Progenitor cell of endocrine pancreas (in vitro differentiated cells): ENCODE results near the gene FOXP1. TPM values are rescaled to one million over a fixed set of nuclear protein-coding genes. Genes with fewer than 3 reads are reported as not detected.

Experiments used
- DNase-seq: peaks from one replicate; pipeline ENCODE4 v3.0.0; 2021; ENCODE audit warnings: low spot score; ENCODE audit not compliant: unreplicated experiment
- H3K27ac Mint-ChIP-seq: 2 replicates; pipeline ENCODE4 v1.8.0; 2021; ENCODE audit warnings: mild to moderate bottlenecking, moderate library complexity, mixed read lengths
- H3K27me3 Mint-ChIP-seq: 2 replicates; pipeline ENCODE4 v1.8.0; 2021; ENCODE audit warnings: mixed read lengths
- H3K36me3 Mint-ChIP-seq: 2 replicates; pipeline ENCODE4 v1.8.0; 2022; ENCODE audit warnings: mixed read lengths; ENCODE audit not compliant: insufficient read depth
- H3K4me1 Mint-ChIP-seq: 2 replicates; pipeline ENCODE4 v1.8.0; 2021; ENCODE audit warnings: low read depth, mixed read lengths
- H3K4me3 Mint-ChIP-seq: 2 replicates; pipeline ENCODE4 v1.8.0; 2021; ENCODE audit warnings: low read depth, mild to moderate bottlenecking, moderate library complexity, mixed read lengths
- H3K9me3 Mint-ChIP-seq: 2 replicates; pipeline ENCODE4 v1.8.0; 2021; ENCODE audit warnings: low read depth, mixed read lengths
- CTCF ChIP-seq: fragments of 200-600 bp; sonication (generic); IDR thresholded peaks from one replicate; pipeline ENCODE4 v1.5.0; 2021; ENCODE audit warnings: antibody characterized with exemption, mild to moderate bottlenecking; ENCODE audit not compliant: unreplicated experiment
- total RNA-seq: library from RNA; stranded (reverse); gene quantifications from 2 replicates; pipeline ENCODE4 v1.2.1, GENCODE V29; 2021

The FOXP1 gene
- total RNA-seq, 1 donor from 2014 or later: 242 TPM

- H3K27me3 Mint-ChIP-seq: no peaks in the 10 kb centered on the region
- TF ChIP-seq CTCF: no peak
- H3K27ac Mint-ChIP-seq: peak overlapping the region; percentile 8
- H3K9me3 Mint-ChIP-seq: no peaks in the 10 kb centered on the region
- H3K4me3 Mint-ChIP-seq: peak overlapping the region; percentile 27
- peaks cover 57% of the 10 kb centered on the region for H3K4me1 Mint-ChIP-seq
- H3K36me3 Mint-ChIP-seq: no peaks in the 10 kb centered on the region
- no peak for DNase-seq
Measured at GRCh38 chr3:71062037-71062932, 521.2 kb downstream of the FOXP1 start.

DNA sequence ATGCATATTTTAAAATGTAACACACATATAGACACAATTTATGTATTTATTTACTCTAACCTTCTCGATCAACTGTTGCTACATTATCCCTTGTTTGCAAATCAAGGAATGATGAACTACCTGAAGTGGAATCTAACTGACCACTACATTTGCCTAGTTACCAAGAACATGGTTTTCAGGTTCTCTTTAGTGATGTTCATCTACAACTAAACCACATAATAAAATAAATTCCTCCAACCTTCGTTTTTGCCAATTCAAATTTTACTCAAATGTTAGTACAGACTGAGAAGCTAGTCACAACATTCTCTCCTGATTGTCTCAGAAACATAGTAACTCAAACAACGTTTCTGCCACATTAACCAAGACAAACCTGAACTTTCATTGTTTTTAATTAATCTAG is 521.9 kb downstream of the FOXP1 start:
- TF ChIP-seq CTCF: no peak
- H3K4me3 Mint-ChIP-seq: peak overlapping the region; percentile 22
- DNase-seq: no peak
- H3K36me3 Mint-ChIP-seq: no peaks in the 10 kb centered on the region
- H3K4me1 Mint-ChIP-seq: peaks cover 56% of the 10 kb centered on the region
- H3K27me3 Mint-ChIP-seq: no peaks in the 10 kb centered on the region
- H3K9me3 Mint-ChIP-seq: no peaks in the 10 kb centered on the region
- H3K27ac Mint-ChIP-seq: no peak overlapping the region

DNA sequence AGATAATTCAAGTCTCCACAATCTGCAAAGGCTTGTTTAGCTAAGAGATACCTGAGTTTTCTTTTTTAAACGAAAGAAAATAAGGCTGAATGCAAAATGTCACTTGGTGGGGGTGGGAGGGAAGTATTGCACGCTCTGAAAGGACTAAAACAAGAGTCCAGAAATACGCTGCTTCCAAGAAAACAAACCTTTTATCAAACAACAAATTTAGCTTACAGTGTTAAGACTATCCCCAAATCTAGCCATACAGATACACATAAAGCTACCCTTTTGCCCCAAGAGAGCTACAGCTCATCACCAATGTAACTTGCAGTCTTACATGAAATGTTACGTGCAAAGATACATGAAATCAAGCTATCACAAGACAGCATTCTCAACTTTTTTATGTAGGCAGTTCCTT is 522.5 kb downstream of the FOXP1 start:
- DNase-seq: no peak
- H3K36me3 Mint-ChIP-seq: no peaks in the 10 kb centered on the region
- peaks cover 54% of the 10 kb centered on the region for H3K4me1 Mint-ChIP-seq
- H3K27me3 Mint-ChIP-seq: no peaks in the 10 kb centered on the region
- H3K4me3 Mint-ChIP-seq: peak overlapping the region; percentile 8
- H3K9me3 Mint-ChIP-seq: no peaks in the 10 kb centered on the region
- H3K27ac Mint-ChIP-seq: peak overlapping the region; percentile 38
- no peak for TF ChIP-seq CTCF

- Mint-ChIP-seq H3K27me3 (no peaks in the 10 kb centered on the region), H3K9me3 (no peaks in the 10 kb centered on the region), H3K4me1 (peaks cover 56% of the 10 kb centered on the region), H3K36me3 (no peaks in the 10 kb centered on the region), H3K4me3 (no peak overlapping the region), H3K27ac (no peak overlapping the region)
- DNase-seq: no peak
- no peak for TF ChIP-seq CTCF
Measured at GRCh38 chr3:71060536-71060935, 523.0 kb downstream of the FOXP1 start.

- no peaks in the 10 kb centered on the region for H3K27me3 Mint-ChIP-seq
- no peak overlapping the region for H3K4me3 Mint-ChIP-seq
- peaks cover 9% of the 10 kb centered on the region for H3K36me3 Mint-ChIP-seq
- no peak for TF ChIP-seq CTCF
- peak overlapping the region; percentile 80 for H3K27ac Mint-ChIP-seq
- no peak for DNase-seq
- H3K9me3 Mint-ChIP-seq: no peaks in the 10 kb centered on the region
- peaks cover 80% of the 10 kb centered on the region for H3K4me1 Mint-ChIP-seq
Measured at GRCh38 chr3:71057526-71057894, 526.0 kb downstream of the FOXP1 start.
